Measurements from ENCODE around the gene CSRP2.

CSRP2 gene

DNA sequence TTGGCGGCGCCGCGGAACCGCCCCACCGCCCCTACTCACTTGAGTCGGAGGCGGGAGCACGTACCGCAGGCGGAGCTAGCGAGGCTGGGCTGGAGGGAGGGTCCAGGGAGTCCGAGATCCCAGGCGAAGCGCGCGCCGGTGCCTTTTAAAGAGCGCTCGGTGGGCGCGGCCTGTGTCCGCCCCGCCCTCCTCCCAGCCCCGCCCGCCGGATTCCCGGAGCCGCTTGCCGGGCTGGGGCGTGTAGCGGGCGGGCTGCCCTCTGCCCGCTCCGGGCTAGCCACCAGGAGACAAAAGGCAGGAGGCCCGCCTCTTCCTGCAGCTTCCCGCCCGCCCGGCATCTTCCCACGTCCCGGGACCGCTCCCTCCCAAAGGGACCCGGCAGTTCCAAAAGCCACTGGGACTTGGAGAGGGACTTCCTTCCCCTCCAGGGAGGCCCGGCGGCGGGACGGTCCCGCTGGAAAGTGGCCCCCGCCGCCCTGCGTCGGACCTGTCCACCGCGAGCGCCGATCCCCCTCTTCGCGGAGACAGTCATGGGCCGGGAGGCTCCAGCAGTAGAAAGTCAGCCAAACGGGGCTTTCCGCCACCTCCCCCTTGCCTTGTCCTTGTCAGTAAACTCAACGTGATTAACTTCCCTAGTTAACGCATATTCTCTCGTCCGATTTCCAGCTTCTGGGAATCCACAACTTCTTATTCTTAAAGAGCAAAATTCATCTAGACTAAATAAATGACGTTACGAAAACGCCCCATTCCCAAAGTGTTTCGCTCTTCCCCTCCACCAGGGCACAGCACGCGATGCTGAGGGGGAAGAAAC is at the start of gene CSRP2:
TSS of gene CSRP2 (minus strand) at position 121 of the 811 bp plus-strand sequence. CDS start 12,759 bp downstream, outside the sequence.
- peak; percentile 40 for DNase-seq

DNA sequence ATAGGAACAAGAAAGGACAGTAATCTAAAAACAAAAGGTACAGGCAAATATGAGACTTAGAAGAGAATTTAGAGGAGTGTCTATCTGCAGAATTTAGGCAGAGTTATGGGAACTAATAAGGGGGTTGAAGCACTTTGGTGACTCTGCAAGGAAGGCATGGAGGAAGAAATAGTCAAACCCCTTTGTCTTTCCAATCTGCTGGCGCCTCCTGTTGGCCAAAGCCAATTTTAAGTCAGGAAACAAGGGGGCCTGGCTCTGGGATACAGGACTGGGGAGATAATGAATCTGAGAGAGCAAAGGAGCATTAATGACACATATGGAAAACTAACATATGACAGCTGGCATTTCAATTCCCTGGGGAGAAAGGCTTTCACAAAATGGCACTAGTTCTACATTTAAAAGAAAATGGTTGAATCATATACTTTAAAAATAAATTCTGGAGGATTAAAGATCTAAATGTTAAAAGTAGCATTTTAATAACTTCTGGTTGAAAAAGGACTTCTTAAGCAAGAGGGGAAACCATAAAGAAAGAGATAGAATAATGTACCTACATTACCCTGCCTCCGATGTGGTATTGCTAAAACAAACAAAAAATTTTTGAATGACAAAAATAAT is 48.5 kb upstream of the CSRP2 start:
- no peak for DNase-seq

DNA sequence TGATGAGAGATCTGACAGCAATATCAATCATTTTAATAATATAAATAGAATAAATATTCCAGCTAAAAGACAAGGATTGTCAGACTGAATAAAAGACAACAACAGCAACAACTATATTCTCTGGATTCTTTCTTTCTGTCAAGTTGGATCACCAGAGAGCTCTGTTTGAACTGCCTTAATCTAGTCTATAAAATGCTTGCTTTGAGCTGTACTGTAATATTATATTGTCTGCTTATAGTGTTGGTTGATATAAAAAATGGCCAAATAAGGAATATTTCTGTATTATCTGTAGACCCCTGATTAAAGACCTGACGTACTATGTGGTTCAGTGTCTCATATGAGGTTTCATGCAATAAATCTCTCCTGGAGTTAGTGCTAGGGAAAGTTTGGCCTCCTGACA is 46.3 kb upstream of the CSRP2 start:
- DNase-seq = no peak

DNA sequence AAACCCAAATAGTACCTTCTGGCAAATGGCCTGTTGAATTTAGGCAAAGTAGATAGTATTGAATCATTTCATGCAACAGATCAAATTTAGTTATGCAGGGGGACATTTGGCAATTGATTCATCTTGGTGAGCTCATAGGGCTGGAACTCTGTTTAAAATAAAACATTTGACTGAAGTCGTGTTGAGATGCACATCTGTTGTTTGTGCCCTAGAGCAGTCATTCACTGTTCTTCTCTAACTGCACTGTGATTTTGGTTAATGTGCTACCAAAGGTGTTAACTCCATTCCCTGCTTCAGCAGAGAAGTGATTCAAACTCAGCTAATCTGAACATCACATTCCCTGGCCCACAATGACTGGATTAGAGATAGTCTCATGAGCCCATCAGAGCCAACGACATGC is 44.0 kb upstream of the CSRP2 start:
- DNase-seq = no peak

DNA sequence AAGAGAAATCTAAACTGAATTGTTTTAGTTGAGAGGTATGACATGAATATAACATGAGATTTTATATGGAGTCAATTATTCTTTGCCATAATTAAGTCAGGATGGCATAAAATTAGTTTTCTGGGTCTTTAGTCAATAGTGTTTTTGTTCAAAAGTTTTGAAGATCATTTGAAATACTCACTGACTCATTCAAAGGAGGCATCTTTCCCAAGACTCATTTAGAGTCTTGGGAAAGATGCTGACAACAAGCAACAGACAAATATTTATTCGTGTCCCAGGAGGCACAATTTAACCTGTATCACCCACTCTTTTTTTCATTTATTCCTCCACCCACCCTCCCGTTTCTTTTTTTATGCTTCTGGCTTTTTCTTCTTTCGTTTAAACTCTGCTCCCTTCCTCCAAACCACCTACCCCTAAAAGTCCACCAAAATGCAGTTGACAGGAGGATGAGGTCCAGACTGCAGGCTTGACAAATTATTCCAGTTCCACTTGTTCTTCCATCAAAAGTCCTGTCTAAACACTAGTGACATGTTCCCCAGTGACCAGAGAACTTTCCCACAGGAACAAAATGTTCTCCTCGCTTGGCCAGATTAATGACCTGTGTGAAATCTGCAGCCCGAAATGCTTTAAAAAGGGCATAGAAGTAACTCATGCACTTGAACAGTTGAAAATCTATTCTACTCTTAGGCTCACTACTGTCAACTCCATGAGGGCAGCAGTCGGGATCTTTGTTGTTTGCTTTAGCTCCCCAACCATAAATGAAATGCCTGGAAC is 43.3 kb upstream of the CSRP2 start:
- DNase-seq = no peak

DNA sequence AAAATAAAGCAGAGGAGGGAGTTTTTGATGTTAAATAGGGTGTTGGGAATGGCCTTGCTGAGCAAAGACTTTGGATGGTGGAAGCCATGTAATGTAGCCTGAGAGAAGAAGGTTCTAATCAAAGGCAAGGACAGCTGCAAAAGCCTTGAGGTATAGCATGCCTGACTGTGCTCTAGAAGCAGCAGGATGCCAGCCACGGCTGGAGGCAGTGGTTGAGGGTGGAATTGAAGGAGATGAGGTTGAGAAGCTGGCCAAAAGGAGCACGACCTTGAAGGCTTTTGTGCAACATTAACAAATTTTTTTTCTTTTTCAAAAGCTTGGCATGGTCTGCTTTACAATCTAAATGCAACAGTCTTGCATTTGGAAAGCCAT is 42.3 kb upstream of the CSRP2 start:
- DNase-seq = no peak

DNA sequence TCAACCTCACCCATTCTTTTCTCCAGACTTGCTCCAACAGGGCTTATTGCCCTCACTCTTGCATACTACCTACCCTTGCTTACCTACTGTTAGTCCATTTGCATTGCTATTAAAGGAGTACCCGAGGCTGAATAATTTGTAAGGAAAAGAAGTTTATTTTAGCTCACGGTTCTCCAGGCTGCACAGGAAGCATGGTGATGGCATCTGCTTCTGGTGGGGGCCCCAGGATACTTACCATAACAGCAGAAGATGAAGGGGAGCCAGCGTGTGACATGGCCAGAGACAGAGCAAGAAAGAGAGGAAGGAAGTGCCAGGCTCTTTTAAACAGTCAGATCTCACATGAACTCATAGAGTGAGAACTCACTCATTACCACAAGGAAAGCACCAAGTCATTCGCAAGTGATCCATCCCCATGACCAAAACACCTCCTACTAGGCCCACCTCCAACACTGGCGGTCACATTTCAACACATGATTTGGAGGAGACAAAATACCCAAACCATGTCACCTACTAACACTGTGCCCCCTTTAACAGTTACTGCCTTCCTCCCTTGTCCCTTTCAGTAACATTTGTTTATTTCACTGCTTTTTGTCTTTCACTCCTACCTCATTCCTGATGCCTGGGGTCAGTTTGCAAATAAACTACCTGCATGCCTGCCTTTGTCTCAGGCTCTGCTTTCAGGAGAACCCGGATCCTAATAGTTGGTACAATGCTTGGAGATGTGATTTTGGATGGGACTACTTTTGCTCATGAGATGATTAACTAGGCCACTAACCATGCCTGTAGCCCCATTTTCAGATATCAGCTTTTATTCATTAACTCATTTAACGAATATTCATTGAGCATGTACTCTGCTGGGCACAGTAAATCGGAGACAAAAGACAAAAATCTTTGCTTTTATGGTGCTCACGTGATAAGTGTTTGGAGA is 41.6 kb upstream of the CSRP2 start:
- no peak for DNase-seq

DNA sequence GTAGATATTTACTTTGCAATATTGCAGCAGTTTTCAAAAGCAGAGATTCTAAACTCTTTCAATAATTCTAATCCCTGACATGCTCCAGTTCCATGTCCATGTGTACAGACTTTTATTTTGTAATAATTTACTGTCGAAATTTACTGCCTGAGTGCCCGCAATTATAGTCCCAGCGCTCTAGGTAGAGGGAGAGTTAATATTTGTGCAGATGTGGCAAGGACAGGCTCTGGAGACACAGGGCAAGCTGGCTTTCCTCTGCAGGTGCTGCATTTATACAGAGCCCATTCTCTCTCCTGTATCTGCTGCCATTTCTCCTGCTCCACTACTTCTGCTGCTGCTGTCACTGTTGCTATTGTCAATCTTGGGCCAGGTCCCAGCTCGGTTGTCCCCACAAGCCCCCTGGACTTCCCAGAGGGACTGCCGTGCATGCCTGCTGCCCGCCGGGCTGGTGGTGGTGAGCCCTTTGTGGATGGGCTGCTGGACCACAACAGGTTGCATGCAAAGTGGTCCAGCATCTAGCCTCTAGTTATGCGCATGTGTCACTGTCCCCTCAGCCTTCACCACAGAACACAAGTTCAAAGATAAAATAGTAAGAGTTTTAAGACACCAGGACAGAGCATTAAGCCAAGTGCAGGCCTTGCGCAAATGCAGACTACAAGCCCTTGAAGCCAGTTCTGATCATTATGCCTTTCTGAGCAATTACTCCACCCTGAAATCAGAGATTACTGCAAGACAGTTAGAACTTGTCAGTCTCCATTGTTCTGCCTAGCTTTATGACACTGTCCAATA is 40.8 kb upstream of the CSRP2 start:
- DNase-seq = no peak

DNA sequence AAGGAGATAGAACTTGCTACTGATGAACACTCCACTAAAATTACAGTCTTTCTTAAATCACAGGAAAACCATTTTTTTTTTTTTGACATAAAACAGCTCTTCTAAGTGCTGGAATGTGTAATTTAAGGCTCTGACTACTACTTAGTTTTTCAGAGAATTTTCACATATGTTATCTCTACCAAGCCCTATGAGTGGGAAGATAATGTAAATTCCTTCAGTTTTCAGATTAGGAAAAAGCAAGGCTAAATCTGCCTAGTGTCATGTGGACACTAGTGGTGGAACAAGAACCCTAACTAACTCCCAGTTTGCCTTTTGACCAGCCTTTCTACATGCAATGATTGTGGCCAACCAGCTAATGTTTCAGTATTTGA is 37.3 kb upstream of the CSRP2 start:
- DNase-seq = no peak

DNA sequence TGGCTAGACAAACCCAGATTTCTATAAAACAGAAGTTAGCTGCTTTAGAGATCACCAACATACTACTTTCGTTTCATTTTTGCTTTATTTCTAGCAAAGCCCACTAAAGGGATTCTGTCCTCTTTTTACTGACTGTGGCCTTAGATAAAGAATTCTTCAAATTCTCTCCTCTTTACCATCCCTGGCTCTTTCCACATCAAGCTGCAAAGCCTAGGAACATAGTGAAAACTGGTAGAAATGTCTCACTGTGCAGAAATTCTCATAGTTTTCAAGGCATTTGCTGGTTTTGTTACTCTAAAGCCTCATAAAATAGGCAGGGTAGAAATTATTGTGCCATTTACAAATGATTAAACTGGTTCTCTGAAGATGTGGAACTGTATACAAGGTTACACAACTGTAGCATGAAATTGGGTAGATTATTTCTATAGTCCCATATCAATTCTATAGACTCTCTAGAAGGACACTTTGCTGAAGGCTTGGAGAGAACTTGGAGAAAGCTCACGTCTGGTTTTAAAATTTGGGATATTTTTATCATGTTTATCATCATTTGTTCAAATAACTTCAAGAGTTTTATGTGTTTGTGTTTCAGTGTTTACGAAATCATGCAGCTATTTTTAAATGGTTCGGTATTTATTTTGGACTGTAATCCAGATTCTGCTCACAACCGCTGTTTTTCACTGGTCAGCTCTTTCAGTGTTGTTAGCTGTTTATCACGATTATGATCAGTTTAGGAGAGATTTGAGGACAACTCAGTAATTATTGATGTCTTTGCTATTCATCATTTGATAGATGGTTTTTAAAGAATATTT is 36.7 kb upstream of the CSRP2 start:
- DNase-seq = no peak

DNA sequence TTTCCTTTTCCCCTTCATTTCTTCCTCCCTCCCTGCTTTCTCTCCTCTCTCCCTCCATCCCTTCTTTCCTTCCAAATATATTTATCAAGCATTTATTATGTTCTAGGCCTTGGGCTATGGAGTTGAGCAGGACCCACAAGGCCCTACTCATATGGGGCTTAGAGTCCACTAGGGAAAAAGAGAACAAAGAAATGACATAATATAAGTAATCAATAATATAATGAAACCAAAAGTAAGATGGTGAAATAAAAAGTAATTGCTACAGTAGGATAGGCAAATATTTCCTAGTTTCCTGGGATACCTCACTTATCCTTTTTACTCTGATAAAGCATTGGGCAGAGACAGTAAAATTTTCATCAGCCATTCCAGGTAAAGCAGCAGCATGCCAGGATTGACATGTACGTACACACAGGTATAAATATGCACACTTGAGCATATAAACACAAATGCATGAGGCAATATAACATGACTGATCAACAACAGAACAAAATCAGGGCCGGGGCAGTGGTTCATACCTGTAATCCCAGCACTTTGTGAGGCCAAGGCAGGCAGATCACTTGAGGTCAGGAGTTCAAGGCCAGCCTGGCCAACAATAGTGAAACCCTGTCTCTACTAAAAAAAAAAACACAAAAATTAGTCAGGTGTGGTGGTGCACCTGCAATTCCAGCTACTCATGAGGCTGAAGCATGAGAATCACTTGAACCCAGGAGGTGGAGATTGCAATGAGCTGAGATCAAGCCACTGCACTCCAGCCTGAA is 35.5 kb upstream of the CSRP2 start:
- no peak for DNase-seq

DNA sequence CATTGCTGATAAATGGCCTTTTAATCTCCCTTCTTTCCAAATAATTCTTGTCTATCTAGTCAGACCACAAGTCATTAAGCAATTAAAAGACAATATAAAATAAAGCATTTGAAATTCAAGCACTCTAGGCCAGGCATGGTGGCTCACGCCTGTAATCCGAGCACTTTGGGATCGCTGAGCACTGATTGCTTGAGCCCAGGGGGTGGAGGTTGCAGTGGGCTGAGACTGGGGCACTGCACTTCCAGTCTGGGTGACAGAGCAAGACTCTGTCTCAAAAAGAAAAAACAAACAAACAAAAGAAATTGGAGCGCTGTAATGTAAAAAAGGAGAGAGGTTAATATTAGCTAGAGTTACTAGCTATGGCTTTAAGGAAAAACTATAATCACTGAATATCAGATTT is 30.5 kb upstream of the CSRP2 start:
- DNase-seq = no peak

DNA sequence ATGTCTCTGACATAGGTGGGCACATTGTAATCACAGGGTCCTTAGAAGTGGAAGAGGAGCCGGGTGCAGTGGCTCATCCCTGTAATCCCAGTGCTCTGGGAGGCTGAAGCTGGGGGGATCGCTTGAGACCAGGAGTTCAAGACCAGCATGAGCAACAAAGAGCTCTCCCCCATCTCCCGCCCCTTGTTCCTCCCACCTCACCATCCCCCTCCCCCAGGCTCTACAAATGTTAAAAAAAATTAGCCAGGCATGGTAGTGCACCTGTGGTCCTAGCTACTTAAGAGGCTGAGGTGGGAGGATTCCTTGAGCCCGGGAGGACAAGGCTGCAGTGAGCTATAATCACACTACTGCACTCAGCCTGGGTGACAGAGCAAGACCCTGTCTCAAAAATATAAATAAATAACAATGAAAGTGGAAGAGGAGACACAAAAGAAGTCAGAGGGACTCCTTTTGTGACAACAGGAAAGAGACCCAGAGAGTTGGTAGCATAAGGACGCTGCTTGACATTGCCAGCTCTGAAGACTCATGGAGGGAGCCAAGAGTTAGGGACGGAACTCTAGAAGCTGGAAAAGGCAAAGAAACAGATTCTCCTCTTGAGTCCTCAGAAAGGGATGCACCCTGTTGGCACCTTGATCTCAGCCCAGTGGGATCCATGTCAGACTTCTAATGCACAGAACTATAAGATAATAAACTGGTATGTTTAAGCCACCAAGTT is 29.6 kb upstream of the CSRP2 start:
- DNase-seq = no peak

DNA sequence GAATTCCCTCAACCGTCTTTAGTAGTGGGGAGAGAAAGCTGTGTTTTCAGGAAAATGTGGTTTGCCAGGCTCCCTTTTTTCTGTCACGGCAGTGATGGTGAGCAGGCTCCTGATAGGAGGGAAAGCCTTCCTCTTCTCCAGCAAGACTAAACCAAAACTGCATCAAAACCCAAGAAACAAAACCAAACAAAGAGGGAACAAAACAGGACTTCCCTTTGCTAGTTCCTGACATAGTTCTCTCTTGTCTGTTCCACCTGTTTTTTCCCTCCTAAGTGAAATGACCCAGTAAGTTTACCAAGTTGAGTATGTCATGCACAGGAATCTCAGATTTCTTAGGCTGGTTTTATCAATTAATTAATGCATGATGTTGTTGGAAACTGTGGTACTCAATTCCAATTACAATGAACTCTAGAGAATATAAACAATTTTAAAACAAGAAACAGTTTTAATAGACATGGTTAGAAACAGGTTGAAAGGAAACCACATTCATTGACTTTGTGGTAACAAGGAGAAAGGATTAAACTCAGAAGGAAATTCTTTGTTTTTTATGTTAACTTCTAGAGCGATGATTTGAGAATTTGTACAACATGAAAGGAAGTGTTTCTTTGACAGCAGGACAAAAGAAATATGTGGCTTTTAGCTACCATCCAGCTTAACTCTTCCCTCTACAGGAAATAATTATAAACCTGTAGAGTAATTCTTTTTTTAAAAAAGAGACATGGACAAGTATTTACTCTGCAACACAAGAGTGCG is 23.0 kb upstream of the CSRP2 start:
- DNase-seq = no peak

DNA sequence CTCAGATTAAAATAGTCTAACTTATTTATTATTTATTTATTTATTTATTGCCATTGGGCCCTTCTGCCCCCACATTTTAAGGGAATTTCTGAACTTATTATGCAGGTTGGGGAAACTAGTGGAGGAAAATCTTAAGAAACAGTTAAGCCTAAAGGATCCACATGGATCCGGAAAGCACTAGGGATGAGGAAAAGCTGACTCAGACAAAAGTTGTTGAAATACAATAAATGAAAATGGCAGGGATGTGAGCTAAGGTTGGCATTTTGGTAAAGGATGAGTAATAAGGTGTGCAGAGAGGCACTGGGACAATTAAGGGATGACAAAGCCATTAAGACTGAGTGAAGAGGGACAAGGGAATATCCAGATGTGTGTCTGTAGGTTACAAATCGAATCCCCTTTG is 20.7 kb upstream of the CSRP2 start:
- no peak for DNase-seq

DNA sequence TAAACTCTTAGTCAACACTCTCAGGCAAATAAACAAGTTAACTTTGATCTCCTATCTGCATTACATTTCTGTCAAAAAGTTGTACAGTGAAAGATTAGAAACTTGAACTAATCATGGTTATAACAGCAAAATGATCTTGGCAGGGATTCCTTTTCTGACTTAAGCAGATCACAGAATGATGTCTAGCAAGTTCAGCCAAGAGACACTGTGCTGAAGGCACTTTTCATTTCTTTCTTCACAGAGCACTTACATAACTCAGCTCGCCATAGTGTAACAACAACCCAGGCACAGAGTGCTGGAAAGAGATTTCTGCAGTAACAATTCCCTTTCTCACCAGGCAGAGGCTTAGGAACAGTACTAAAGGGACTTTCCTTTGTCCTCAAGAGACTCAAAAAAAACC is 19.6 kb upstream of the CSRP2 start:
- DNase-seq = no peak

DNA sequence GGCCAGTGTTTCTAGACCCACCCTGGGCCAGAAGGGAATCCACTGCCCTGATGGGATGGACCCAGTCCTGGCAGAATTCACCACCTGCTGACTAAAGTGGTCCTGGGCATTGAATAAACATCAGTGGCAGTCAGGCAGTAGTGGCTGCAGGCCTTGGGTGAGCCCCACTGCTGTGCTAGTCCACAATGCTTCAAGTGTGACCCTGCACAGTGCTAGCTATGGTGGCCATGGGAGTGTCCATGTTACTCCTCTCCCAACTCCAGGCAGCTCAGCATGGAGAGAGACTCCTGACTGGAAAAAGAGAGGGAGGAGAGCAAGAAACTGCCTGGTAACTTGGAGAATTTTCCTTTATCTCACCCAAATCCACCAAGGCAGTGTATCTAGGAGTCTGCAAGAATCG is 17.5 kb upstream of the CSRP2 start:
- DNase-seq = no peak

DNA sequence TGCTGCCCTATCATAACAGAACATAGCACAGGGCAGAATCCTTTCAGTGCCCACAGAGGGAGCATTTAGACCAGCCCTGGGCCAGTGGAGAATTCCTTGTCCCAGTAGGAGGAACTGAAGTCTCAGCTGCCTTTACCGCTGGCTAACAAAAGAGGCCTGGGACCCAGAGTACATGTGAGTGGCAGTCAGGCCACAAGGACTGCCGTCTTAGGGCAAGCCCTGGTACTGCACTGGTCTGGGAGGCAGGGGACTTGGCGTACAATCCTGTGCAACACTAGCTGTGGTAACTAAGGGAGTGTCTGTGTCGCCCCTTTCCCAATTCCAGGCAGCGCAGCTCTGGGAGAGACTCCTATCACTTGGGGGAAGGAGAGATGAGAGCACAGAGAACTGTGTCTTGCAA is 17.0 kb upstream of the CSRP2 start:
- no peak for DNase-seq

DNA sequence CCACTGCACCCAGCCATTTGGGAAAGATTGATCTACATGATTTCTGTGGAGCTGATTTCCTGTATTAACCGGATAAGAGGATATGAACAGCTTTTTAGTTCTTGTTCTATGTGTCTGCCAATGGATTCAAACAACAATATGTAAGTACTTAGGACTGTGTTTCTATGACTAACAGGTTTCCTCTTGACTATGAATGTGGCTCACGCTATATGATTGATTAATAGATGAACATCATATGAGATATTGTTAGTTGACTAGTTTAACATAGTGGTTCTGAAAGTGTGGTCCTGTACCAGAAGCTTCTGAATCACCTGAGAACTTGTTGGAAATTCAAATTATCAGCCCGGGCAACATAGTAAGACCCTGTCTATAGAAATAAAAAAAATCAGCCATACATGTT is 12.8 kb upstream of the CSRP2 start:
- DNase-seq = no peak
